GM18951 (cell line): ENCODE measurements around the gene DCLK1.

Experiments
- POLR2A ChIP-seq: IDR thresholded peaks from 4 replicates; pipeline ENCODE4 v1.6.1; 2011; ENCODE audit warnings: mild to moderate bottlenecking; ENCODE audit not compliant: insufficient read length, insufficient read depth; ENCODE audit errors: extremely low read depth
- in situ Hi-C: fragments of 300-500 bp; cut with MboI; formaldehyde crosslinking; loops from one replicate; pipeline ENCODE4 v1.12.0; 2022; ENCODE audit warnings: low sequenced_read_pairs, mixed read lengths, inconsistent platforms; ENCODE audit not compliant: unreplicated experiment

DCLK1 gene

DNA sequence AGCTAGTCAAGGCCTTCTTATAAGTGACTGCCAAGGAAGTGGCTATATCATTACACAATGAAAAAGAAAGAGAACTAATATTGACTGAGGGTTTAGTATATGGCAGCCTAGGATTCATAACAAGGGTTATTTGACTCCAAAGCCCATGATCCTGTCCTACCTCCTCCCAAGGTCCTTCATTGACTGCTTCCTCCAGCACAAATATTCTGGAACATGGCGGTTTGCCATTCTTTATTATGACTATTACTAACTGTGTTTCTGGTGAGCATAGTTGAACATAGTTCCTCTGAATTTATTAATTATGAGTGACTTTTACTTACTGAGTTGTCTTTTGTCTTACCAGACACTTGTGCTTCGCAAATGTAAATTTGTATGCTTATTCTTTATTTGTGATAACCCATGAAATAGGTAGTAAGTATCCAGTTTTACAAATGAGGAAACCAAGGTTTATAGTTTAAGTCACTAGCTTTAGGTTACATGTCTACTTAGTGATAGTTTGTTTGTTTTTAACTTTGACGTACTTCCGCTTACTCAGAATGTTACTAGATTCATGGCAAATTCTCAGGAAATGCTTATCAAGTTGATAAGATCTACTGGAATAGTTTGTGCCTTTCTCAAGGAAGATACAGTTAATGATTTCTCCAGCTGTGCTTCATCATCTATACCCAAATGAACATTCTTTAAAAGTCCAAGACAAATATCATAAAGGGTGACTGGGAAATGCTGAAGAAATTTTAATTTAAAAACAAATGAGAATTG is 15.5 kb upstream of the DCLK1 start:
- no peak for TF ChIP-seq POLR2A
- in situ Hi-C loops: no loop called here

DNA sequence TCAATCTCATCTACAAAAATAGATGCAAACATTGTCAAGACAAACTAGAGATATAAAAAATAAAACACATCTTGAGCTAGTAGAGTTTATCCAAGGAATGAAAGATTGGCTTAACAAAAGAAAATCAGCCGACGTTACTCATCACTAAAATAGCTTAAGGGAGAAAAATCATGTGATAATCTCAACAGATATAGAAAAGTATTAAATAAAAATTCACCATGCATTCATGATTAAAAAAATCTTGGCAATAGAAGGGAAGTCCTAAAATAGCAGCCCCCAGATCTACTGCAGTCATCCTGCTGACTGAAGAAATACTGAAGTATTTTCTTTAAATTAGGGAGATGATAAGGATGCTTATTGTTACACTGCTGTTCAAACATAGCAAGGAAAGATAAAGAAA is 12.6 kb upstream of the DCLK1 start:
- TF ChIP-seq POLR2A: no peak
- in situ Hi-C loops: no loop called here

DNA sequence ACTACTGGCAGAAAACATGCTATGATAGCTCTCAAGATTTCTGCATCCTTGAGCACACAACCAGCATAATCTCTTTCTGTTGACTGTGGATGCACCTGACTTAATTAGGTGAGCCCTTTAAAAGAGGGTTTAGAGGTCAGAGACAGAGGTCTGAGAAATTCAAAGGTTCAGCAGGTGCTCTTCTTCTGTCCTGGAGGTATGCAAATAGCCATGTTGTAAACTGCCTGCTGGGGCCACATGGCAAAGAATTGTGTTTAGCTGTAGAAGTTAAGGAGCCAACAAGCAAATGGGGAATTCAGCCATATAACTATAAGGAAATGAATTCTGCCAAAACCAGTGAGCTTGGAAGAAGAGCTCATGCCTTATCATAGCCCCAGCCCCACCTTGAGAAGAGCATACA is 11.6 kb upstream of the DCLK1 start:
- no peak for TF ChIP-seq POLR2A
- in situ Hi-C loops: no loop called here

DNA sequence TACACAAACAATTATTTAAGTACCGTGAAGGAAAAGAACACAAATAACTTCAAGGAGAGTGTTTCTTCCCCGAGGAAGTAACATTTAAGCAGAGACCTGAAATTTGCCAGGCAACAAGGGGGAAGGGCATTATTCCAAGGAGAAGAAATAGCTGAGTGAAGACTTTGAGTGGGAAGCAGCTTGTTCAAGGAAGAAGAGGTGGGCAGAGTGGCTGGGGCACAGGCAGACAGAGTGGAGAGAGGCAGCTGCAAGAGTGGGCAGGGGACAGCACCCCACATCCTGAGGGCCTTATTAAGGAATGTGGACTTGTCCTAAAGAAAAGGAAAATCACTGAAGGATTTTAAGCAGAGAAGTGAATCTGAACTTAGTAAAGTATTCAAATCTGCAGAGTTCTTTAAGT is 4.7 kb upstream of the DCLK1 start:
- in situ Hi-C loops: no loop called here
- no peak for TF ChIP-seq POLR2A

DNA sequence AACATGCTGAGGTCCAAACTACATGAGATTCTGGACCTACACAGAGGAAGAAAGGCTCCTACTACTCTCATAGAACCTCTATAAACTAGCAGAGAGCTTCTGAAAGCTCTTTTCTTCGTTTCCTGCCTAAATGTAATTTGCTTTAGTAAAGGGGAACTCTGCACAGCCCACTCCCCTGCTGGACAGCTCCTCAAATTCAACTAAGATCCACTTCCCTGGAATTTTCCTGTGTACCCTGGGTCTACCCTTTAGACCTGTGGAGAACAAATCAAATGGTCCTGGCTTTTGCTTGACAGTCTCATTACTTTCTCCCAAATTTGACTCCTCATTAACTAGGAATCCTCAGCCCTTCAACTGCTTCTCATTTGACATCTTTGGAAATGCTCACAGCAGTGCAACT is 3.5 kb upstream of the DCLK1 start:
- TF ChIP-seq POLR2A: no peak
- in situ Hi-C loops: no loop called here

DNA sequence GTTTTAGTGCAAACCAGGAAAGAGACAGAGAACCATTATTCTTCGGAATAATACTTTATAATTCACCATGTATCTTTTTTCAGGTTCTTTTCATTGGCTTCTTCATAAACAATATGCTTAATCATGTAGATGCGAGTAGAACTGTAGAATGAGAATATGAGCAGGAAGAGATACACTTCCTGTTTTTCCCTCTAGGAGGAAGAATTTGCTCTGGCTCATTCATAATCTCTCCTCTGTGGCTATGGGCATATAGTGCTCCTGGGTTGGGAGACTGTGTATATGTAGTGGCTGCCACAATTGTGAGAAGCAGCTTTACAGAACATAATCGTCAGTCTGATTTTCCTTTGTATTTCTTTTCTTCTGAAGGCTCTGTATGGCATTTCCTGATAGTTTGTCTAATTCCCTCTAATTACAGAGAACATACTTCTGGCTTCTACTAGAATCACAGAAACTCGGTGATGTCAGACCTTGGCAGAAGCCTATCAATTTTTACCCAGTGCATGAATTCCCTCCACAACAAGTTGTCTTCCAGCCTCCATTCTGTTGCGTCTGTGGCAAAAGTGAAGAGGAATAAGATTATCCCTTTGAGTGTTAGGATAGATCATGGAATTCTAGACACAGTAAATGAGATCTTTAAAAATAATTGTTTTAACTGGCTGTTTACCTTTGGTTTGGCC is 2.9 kb upstream of the DCLK1 start:
- no peak for TF ChIP-seq POLR2A
- in situ Hi-C loops: no loop called here

DNA sequence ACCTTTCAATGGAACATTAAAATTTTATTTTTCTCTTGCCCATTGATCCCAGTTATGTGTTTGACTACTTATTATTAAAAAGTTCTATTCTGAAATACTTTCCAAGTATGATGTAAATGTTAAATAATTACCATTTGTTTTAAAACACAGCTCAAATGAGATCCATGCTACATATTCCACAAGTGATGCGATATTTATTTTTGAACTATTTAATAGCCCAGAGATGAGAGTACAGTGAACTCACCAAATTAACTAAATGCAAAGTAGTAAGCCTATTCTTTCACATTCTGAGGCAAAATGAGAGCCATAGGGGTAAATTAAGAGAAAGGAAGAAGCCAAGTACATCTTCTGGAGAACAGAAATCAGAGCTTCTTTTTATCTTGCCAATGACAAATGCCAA is 1.2 kb upstream of the DCLK1 start:
- no peak for TF ChIP-seq POLR2A
- in situ Hi-C loops: no loop called here

DNA sequence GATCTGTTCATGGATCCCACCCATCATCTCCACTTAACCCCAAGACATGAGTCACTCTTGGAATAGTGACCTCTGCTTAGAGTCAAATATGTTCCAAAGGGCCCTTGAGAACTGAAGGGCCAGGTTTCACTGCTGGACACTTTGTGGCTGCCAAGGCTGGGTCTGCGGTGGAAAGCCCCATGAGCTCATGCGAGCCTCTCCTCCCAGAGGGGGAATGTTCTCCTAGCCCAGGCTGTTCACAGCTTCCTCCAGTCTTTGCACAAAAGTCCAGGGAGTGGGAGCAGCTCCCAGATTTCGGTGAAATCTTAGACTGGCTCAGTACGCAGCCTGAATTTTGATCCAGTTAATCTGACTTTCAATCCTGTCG is 732 bp upstream of the DCLK1 start:
- TF ChIP-seq POLR2A: no peak
- in situ Hi-C loops: no loop called here

DNA sequence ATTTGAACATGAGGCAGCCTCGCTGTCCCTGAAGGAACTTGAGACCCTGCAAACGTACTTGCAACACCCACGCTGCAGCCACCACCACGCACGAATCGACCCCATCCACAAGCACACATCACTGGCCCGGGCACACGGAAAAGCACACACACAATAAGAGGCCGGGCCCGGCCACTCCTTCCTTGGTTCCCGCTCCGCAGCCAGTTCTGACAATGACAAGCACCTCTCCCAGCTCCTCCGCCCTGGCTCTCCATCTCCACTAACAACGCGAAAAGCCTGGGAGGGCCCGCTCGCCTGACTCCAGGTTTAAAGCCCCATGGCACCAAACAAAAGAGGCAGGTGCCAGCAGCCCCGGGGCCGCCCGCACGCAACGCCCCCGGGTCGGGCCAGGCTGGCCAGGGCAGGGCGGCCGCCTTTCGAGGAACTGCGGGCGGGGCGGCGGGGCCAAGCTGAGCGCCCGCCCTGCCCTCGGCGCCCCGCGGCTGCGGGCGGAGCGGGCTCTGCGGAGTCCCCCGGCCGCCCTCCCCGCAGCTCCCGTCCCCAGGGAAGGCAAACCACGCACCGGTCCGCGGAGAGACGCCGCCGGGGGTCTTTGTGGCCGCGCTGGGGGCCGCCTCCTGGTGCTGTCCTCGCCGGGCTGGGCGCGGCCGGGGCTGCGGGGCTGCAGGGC is 495 bp downstream of the DCLK1 start:
- TF ChIP-seq POLR2A: no peak
- in situ Hi-C loops: no loop called here

DNA sequence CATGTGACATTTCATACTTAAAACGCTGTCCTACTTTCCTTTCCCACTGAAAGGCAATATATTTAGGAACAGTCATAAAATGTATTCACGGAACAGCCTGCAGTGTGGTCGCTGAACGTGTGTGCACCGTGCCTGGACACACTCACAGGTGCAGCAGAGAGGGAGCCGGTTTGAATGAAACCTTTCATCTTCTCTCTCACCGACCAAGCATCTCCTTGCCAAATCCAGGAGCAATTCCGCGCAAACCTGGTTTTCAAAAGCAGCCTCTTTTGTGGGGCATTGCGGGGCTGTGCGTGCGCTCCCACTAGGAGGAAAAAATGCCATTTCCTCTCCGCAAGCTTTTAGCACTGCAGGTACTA is 1.0 kb downstream of the DCLK1 start:
- no peak for TF ChIP-seq POLR2A
- in situ Hi-C loops: no loop called here

DNA sequence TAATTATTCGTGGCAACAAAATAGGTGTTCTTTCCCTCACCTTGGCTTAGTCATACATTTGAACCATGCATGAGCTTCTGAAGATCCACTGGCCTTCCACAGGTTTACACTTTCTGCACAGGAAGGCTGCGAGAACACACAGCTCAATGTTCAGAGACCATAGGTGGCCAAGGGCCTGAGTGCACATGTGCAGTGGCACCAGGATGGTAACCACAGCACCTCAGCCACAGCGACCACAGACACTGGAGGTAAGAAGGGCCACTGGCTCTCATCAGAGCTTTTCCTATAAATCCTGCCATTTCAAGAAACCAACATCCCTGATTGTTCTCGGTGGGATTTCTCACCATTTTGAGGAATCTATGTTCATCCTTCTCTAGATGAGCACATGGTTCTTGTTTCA is 1.6 kb downstream of the DCLK1 start:
- TF ChIP-seq POLR2A: no peak
- in situ Hi-C loops: no loop called here

DNA sequence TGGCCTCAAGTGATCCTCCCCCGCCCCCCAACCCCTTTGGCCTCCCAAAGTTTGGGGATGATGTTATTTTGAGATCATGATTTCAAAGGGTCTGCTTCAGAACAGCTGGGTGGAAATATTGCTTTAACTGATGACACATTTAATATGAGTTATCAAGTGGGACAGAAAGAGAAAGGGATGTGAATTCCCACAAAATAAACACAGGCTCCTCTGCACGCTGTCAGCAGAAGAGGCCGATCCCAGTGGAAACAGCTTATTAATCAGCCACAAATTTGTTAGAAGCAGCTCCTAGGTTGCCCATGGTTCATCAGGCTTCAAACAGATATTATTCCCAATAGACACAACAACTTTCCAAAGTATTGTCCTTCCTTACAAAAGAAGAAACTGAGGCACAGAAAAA is 4.7 kb downstream of the DCLK1 start:
- TF ChIP-seq POLR2A: no peak
- in situ Hi-C loops: no loop called here

DNA sequence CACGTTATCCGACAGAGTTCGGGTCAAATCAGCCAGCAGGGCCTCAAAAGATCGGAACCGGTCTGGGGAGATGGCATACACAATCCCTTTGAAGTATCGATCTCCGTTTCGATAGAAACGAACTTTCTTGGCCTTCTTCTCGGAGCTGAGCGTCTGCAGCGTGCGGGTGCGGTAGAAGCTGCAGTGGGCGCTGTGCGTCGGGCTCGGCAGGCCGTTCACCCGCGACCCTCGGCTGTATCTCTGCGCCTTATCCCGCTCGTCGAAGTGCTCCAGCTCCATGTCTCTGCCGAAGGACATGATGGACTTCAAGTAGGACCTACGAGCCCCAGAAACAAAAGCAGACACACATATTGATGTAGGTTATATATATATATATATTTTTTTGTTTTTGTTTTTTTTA is 5.3 kb downstream of the DCLK1 start:
- TF ChIP-seq POLR2A: no peak
- in situ Hi-C loops: no loop called here

DNA sequence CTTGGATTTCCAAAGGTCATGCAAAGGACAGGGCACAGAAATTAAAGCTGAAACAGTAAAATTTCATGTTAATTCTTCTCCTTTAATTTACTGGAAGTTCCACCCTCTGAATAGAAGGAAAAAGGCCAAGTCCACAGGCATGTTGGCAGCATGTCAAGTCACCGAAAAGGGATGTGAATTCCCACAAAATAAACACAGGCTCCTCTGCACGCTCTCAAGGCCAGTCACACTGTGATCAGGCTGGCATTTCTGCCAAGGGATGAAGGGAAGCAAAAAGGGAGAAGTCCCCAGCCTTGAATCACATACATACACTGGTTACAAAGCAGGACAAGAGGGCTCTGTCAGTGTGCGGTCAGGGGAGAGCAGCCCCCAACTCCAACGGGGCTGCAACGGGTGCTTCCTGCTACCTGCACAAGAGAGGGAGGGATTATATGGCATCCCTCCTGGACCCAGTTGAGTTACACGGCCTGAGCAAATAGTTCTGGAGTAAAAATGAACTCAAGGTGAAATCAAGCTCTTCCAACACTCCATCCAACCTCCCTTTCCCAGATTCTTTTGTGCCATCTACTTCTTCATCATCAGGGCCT is 6.9 kb downstream of the DCLK1 start:
- TF ChIP-seq POLR2A: no peak
- in situ Hi-C loops: no loop called here
